HuH-7.5 (cell line): ENCODE results near the gene MRPL24.
"Not testable (repeated sequence)": the region's sequence is repeated elsewhere in the genome, so short reads cannot be mapped to it uniquely, and the experiment has no call there.

Source experiments
- DNase-seq: peaks from one replicate; pipeline ENCODE4 v3.0.0; 2011; ENCODE audit warnings: low spot score

Gene MRPL24

DNA sequence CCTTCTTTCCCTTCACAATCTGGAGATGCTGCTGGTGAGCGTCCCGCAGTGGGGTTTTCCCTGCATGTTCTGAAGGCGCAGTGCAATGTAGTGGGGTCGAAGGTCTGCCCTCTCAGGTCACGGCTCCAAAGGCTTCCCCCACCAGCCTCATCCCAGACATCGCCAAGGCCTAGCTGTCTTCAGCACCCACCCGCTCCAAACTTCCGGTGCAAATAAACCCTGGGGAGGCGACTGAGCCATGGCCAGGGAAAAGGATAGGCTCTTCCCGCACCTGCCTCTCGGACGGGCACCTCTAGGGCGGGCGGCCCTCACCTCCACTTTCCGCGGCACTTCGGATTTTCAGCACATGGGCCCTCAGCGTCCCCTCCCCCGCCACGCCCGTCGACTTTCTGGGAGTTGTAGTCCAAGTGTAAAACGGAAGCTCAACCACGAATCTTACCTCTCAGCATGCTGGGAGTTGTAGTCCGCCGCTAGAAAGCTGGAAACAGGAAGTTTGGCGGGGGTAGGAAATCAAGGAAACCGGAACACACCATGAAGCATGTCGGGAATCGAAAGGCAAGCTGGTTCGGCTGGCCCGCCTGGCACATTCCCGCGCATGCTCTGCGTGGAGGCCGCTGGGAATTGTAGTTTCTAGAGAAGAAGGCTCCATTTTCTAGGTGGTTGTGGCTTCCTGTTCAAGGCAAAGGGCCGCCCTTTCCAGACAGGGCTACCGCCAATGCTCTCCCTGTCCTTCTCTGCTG lies at the start of gene MRPL24:
Gene MRPL24, minus strand, starts transcription at position 348 of the 740 bp plus-strand sequence. CDS start 2,384 bp downstream, outside the sequence.
- peak; percentile 96 for DNase-seq

DNA sequence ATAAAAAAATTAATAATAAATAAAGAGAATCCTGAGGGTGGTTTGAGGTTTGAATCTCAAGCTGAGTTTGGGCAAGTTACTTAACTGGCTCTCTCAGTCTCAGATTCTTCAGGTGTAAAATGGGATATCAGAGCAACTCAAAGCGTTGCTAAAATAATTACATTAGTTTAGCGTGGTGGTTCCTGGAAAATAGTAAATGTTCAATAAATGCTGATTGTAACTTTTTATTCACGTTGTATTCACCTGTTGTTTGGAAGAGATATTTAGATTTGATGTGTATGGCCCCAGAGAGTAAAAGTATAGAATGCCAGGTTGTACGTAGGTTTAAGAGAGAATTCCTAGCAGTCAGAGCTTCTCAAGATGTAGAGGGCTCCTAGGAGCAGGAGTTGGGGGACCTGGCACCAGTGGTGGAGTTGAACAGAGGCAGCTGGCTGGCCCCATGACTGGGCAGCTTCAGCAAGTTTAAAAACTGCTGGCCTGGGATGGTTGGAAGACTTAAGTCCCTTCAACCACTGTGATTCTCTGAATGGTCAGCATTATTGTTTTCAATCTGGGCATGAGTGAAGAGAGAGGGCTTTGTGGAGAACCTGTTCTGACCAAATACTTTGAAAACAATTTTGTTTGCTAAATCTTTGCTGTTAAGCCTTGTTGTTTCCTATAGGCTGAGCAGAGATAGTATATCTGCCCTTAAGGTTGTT lies 48.9 kb upstream of the MRPL24 start:
- DNase-seq, result no peak

DNA sequence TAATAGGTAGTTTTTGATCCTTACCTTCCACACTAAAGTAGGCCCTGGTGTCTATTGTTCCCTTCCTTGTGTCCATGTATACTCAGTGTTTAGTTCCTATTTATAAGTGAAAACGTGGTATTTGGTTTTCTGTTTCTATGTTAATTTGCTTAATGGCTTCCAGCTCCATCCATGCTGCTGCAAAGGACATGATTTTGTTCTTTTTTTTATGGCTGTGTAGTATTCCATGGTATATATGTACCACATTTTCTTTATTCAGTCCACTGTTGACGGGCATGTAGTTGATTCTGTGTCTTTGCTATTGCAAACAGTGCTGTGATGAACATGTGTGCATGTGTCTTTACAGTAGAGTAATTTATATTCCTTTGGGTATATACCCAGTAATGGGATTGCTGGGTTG lies 47.2 kb upstream of the MRPL24 start:
- DNase-seq, result no peak

DNA sequence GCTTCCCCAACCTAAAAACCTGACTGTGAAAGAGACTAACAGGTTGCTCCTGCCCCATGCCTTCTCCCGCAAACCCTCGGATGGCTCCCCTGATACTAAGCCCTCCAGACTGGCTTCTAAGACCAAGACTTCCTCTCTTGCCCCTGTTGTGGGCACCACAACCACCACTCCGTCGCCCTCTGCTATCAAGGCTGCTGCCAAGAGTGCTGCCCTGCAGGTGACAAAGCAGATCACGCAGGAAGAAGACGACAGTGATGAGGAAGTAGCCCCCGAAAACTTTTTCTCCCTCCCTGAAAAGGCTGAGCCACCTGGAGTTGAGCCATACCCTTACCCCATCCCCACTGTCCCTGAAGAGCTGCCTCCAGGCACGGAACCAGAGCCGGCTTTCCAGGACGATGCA lies 45.8 kb upstream of the MRPL24 start:
- no peak for DNase-seq

DNA sequence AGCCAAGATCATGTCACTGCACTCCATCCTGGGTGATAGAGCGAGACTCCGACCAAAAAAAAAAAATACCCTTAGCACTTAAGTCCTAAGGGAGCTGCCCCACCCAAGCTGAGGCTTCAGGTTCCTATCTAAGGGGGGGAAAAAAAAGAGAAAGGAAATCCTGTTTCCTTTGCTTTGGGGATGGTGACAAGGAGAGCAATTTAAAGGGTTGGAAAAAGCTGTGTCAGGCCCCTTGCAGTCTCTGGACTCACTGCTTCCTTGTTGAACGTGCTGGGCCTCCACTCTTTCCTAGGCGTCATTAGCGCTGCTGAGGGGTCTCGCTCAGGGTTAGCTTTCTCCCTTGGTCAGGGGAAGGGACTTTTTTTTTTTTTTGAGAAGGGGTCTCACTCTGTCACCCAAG lies 44.6 kb upstream of the MRPL24 start:
- DNase-seq, result no peak

DNA sequence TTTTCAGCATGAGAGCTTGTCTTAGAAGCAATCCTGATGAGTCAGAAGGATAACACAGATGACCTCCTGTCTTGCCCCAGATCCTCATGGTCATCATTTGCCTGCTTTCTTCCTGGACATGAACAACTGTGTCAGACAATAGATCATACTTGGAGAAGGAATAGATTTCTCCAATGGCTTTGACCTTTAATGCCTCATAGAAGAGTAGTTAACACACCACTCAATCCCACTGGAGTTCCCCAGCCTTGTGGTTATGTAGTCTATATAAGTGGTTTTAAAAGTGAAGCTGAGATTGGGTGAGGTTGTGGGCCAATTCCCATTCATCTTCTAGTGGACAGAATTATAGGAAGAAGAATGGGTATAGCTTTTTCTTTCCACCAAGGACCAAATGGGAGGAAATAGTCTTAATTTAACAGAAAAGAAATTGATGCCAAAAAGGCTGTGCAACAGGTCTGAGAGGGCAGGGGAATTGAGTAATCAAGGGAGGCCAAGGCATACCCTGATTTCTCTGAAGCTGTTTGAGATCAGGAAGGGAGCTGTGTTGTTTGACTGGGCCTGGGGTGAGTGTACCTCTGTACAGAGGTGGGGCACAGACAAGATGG lies 40.8 kb upstream of the MRPL24 start:
- DNase-seq, result no peak

DNA sequence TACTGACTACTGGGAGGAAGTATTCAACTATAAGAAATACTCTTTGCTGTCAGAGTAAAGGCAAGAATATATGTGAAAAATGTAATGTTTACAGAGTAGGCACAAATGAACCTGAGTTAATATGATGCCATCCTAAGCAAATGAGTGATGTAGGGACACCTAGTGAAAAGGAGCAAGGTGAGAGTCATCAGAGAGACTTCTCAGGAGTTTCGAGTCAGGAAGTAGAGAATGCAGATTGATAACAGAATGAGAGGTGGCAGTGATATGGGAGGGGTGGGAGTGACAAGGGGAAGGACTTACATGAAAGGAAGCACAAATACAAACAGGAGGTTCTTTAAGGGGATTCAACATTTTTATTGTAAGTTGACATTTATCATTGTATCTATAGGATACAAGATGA lies 36.7 kb upstream of the MRPL24 start:
- no peak for DNase-seq

DNA sequence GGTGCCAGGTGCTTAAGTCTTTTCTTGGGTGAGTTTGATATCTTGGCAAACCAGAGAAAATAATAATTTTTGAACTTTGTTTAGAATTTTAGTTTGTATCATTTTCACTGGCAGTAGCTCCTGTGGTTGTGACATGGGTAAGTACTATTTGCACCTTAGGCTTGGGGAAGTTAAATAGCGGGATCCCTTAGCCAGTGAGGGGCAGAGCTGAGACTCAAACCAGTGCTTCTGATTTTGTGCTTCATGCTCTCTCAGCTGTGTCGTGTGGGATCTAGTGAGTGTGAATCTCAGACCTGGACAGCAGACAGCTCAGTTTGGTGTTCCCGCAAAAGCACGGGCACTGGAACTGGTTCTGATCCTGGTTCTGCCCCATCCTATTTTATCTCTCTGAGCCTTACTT lies 36.1 kb upstream of the MRPL24 start:
- DNase-seq, result no peak

DNA sequence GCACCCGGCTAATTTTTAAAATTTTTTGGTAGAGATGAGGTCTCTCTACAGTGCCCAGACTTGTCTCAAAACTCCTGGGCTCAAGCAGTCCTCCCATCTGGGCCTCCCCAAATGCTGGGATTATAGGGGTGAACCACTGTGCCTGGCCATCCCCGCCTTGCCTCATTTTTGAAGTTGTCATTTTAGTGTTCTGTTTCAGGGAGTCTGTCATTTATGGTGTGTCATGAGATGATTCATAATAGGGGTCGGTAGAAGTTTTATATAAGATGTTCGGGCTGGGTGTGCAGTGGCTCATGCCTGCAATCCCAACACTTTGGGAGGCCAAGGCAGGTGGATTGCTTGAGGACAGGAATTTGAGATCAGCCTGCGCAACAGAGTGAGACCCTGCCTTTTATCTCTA lies 34.9 kb upstream of the MRPL24 start:
- no peak for DNase-seq

DNA sequence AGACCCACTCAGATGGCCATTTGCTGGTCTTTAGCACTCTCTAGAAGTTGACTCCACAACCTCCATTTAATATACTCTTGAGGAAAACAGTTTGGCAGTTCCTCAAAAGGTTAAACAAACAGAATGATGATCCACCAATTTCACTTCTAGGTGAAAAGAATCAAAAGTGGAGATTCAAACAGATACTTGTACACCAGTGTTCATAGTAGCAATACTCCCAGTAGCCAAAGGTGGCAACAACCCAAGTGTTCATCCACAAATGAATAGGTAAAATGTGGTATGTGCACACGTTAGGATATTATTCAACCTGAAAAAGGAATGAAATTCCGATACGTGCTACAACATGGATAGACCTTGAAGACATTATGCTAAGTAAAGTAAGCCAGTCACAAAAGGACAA lies 32.7 kb upstream of the MRPL24 start:
- DNase-seq, result no peak

DNA sequence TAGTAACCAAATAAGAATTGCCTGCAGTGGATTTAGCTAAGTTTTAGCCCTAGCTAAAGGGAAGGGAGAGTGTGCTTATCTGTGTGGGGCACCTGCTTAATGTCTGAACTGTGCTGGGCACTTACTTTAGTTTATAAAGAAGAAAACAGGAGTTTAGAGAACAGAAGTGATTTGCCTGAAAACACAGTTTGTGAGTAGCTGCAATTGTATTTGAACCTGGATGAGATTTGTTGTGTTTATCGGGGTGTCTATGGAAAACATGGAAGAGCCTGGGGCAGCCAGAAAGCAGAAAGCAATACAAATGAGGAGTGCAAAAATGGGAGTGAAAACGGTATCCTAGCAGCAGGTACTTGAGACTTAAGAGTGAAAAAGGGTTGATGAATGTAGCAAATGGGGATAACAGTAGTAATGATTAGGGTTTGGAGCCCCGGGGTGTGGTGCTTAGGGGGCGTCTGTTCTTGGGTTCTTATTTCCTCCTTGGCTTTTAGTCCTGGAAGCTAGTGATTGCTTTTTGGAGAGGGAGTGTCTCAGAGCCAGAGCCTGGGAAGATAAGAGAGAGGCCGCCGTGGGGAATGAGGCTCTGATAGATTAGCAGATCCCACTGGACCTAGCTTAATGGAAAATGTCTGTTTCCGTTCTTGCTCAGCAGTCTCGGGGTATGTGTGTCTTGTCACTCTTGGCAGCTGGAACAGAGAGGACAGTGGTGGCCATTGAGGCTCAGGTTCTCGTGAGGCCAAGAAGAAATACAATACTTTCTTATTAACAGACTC lies 32.0 kb upstream of the MRPL24 start:
- DNase-seq, result no peak

DNA sequence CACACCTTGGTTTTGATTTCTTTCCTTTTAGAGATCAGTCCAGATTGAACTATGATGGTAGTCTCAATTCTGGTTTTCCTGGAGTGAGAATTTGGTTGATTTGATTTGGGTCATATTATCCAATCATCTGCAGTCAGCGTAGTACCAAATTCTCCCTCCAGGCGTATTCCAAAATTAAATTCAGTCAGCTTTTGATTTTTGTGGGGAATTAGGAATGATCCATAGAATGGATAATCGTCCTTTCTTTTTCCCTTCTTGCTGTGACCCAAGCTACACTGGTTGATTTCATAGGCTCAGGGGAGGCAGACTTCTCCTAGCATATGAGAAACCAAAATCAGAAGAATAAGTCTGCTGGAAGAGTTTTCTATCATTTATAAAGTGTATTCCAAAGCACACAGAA lies 31.3 kb upstream of the MRPL24 start:
- DNase-seq, result no peak

DNA sequence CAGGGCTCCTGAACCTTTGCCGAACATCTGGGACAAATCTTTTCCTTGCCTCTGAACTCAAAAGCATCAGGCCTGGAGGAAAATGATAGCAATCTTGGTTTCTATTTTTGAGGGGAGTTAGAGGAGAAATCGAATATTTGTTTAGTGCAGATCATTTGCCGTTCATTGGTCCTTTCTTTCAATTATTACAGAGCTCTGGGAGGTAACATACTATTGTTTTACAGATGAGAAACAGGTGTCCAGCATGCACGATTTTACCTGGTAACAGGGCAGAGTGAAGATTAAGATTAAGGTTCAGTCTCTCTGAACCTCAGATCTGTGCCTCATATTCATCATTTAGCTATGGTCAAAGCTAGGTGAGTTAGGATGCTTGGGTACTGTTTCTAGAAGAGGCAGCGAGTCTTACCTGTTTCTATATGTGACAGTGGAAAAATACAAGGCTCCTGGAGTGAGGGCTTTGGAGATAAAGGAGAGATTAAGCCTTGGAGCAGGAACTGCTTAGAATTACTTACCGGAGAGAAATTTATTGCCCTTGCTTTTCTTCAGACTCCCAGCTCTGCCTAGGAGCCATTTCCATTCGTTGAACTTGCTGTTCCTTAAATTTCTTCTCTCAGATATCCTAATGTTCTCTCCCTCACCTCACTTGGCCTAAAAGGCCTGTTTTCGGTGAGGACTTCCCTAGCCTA lies 27.9 kb upstream of the MRPL24 start:
- DNase-seq, result no peak

DNA sequence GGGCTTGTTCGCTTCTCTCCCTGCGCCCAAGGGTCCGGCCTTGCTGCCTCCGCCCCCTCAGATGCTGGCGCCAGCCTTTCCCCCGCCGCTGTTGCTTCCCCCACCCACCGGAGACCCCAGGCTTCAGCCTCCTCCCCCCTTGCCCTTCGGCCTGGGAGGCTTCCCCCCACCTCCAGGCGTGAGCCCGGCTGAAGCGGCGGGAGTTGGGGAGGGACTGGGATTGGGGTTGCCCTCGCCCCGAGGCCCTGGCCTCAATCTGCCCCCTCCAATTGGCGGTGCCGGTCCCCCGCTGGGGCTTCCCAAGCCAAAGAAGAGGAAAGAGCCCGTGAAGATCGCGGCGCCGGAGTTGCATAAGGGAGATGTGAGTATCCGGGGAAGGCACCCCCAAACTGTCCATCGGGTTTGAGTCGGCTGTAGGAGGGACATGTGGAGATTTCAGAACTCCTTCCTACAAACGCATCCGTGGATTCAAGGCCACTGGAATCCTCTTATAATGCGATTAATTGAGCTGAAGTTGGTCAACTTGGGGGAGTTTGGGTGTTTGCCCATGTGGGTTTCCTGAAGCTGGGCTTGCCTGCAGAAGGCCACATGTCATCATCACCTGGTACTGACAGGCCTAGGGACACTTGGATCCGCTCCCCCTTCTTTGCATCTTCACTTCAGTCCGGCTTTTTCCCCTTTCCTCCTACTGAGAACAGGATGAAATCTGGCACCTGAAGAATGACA lies 27.2 kb upstream of the MRPL24 start:
- DNase-seq, result no peak

DNA sequence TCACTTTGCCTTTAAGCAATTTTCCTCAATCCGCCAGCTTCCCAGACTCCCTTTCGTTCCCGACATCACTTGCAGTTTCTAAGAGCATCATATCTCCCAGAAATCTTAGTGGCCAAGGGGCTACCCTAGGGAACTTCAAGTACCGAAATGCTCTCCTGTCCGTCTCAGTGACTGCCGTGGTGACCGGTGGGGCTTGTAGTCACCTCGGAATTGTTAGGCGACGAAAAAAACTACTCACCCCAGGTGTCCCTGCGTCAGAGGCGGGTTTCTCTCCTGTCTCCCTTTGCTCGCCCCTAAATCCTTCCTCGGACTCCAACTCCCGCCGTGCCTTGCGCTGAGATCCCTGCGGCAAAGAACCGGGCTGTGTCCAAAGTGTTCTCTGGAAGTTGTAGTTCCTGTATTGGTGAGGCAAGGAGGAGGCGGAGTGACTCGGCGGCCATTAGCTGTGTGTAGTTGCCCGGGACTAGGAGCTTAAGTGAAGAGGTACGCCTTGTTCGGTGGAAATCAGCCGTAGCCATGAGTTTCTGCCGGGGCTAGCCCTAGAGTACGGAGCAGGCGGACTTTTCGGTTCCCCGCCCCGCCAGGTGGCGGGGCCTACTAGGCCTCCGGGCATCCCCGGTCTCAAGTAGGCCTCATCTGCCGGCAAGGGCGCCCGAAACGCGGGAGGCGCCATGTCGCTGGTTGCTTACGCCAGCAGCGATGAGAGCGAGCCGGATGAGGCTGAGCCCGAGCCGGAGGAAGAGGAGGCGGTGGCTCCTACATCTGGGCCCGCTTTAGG lies 26.4 kb upstream of the MRPL24 start, which contains the start of gene PRCC:
Gene PRCC, plus strand, starts transcription at position 435 of the 778 bp plus-strand sequence. Its CDS starts 237 bp downstream, at position 672.
- DNase-seq, result peak; percentile 83

DNA sequence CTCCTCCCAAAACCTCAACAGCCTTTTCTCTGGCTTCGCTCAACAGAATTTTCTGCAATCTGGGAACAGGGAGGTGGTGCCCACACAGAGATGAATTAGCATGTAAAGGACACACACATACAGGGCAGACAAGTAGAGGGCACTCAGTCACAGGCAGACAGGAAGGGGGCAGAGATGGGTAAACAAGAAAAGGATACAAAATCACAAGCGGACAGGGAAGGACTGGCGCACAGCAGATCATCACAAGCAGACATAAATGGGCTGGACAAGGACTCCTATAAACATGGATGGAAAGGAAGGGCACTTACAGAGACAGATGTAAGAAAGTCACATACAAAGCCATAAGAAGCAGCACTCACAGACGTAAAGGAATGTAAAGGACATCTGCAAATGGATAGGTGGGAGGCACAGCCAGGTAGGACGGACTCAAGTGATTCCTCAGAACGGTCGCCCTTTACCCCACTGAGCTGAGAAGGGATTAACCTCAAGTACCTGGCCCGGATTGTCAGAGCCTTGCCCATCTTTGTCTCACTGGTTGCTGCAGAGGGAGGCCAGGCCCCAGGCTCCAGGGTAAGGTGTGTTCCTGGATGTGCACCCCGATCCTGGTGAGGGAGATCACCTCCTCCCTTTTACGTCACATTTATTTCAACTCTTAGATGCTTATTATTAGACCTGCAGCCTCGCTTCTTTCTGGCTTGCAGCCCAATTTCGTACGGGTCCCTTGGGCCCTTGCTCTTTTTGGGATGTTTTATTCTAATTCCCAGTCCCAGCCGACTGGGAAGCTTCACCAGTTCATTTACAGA lies 25.6 kb upstream of the MRPL24 start:
- DNase-seq, result no peak

DNA sequence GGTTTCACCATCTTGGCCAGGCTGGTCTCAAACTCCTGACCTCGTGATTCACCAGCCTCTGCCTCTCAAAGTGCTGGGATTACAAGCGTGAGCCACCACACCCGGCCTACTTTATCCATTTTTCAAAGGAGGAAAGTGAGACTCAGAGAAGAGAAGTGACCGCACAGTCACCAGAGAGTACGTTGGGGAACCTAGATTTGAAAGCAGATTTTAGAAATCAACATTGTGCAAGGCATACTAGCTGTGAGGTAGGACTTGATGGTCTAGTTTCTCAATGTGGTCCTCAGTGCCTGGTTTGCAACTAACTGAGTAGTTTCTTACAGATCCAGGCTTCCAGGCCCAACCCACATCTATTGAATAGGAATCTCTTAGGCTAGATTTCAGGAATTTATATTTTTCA lies 24.8 kb upstream of the MRPL24 start:
- DNase-seq, result no peak

DNA sequence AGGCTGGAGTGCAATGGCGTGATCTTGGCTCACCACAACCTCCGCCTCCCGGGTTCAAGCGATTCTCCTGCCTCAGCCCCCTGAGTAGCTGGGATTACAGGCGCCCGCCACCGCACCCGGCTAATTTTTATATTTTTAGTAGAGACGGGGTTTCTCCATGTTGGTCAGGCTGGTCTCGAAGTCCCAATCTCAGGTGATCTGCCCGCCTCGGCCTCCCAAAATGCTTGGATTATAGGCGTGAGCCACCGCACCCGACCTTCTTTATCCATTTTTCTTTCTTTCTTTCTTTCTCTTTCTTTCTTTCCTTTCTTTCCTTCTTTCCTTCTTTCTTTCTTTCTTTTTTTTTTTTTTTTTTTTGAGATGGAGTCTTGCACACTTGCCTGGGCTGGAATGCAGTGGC lies 24.2 kb upstream of the MRPL24 start:
- not testable (repeated sequence) for DNase-seq

DNA sequence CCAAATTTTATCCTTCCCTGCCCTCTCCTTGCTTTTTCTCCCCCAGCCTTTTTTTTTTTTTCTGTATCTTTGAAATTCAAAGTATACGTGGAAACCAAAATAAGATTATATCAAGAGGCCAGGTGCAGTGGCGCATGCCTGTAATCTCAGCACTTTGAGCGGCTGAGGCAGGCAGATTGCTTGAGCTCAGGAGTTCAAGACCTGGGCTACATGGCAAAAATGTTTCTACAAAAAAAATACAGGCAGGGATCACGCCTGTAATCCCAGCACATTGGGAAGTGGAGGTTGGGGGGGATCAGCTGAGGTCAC lies 19.9 kb upstream of the MRPL24 start:
- DNase-seq, result no peak
